ENCODE results near the gene FAM174A.

FAM174A gene

GRCh38 chr5:100584069-100584468, 48.9 kb downstream of the FAM174A start:
- 0 out of 2 replicates have a peak, but pooled peaks cover 5% of the 10 kb centered on the region for H3K36me3 ChIP-seq (ENCODE audit: low read depth)
- H3K27me3 ChIP-seq (ENCODE audit: insufficient read depth, poor library complexity, severe bottlenecking): no peaks in the 10 kb centered on the region
- no peaks in the 10 kb centered on the region for H3K9me3 ChIP-seq (ENCODE audit: severe bottlenecking)
- no peak for DNase-seq (ENCODE audit: low spot score)
- no peaks in the 10 kb centered on the region for H3K4me1 ChIP-seq (ENCODE audit: insufficient read depth, poor library complexity, severe bottlenecking)
- no peak overlapping the region for H3K27ac ChIP-seq (ENCODE audit: poor library complexity, severe bottlenecking)
- H3K4me3 ChIP-seq (ENCODE audit: severe bottlenecking): no peak overlapping the region
- TF ChIP-seq CTCF (IDR thresholded peaks at IDR 0.05; ENCODE audit: poor library complexity, severe bottlenecking): no peak
- ATAC-seq (ENCODE audit: low read depth): no peak

GRCh38 chr5:100584889-100585288, 49.7 kb downstream of the FAM174A start:
- Histone ChIP-seq H3K27ac (ENCODE audit: poor library complexity, severe bottlenecking) (no peak overlapping the region), H3K4me3 (ENCODE audit: severe bottlenecking) (no peak overlapping the region), H3K27me3 (ENCODE audit: insufficient read depth, poor library complexity, severe bottlenecking) (no peaks in the 10 kb centered on the region), H3K9me3 (ENCODE audit: severe bottlenecking) (no peaks in the 10 kb centered on the region), H3K4me1 (ENCODE audit: insufficient read depth, poor library complexity, severe bottlenecking) (no peaks in the 10 kb centered on the region), H3K36me3 (ENCODE audit: low read depth) (0 out of 2 replicates have a peak, but pooled peaks cover 5% of the 10 kb centered on the region)
- ATAC-seq (ENCODE audit: low read depth): no peak
- DNase-seq (ENCODE audit: low spot score): no peak
- TF ChIP-seq CTCF (IDR thresholded peaks at IDR 0.05; ENCODE audit: poor library complexity, severe bottlenecking): no peak

GRCh38 chr5:100590867-100591266, 55.7 kb downstream of the FAM174A start:
- DNase-seq (ENCODE audit: low spot score): no peak
- Histone ChIP-seq H3K36me3 (ENCODE audit: low read depth) (0 out of 2 replicates have a peak, but pooled peaks cover 5% of the 10 kb centered on the region), H3K4me3 (ENCODE audit: severe bottlenecking) (no peak overlapping the region), H3K27me3 (ENCODE audit: insufficient read depth, poor library complexity, severe bottlenecking) (no peaks in the 10 kb centered on the region), H3K9me3 (ENCODE audit: severe bottlenecking) (no peaks in the 10 kb centered on the region), H3K27ac (ENCODE audit: poor library complexity, severe bottlenecking) (no peak overlapping the region), H3K4me1 (ENCODE audit: insufficient read depth, poor library complexity, severe bottlenecking) (no peaks in the 10 kb centered on the region)
- no peak for ATAC-seq (ENCODE audit: low read depth)
- TF ChIP-seq CTCF (IDR thresholded peaks at IDR 0.05; ENCODE audit: poor library complexity, severe bottlenecking): no peak

GRCh38 chr5:100595152-100595811, 60.1 kb downstream of the FAM174A start:
- H3K27ac ChIP-seq (ENCODE audit: poor library complexity, severe bottlenecking): no peak overlapping the region
- H3K4me1 ChIP-seq (ENCODE audit: insufficient read depth, poor library complexity, severe bottlenecking): no peaks in the 10 kb centered on the region
- TF ChIP-seq CTCF (IDR thresholded peaks at IDR 0.05; ENCODE audit: poor library complexity, severe bottlenecking): no peak
- no peak overlapping the region for H3K4me3 ChIP-seq (ENCODE audit: severe bottlenecking)
- H3K9me3 ChIP-seq (ENCODE audit: severe bottlenecking): no peaks in the 10 kb centered on the region
- no peak for DNase-seq (ENCODE audit: low spot score)
- no peaks in the 10 kb centered on the region for H3K36me3 ChIP-seq (ENCODE audit: low read depth)
- ATAC-seq (ENCODE audit: low read depth): peak; percentile 92
- no peaks in the 10 kb centered on the region for H3K27me3 ChIP-seq (ENCODE audit: insufficient read depth, poor library complexity, severe bottlenecking)

GRCh38 chr5:100595812-100596173, 60.6 kb downstream of the FAM174A start:
- Histone ChIP-seq H3K4me3 (ENCODE audit: severe bottlenecking) (no peak overlapping the region), H3K27me3 (ENCODE audit: insufficient read depth, poor library complexity, severe bottlenecking) (no peaks in the 10 kb centered on the region), H3K4me1 (ENCODE audit: insufficient read depth, poor library complexity, severe bottlenecking) (no peaks in the 10 kb centered on the region), H3K9me3 (ENCODE audit: severe bottlenecking) (no peaks in the 10 kb centered on the region), H3K36me3 (ENCODE audit: low read depth) (no peaks in the 10 kb centered on the region), H3K27ac (ENCODE audit: poor library complexity, severe bottlenecking) (no peak overlapping the region)
- DNase-seq (ENCODE audit: low spot score) (no peak), ATAC-seq (ENCODE audit: low read depth) (no peak)
- TF ChIP-seq CTCF (IDR thresholded peaks at IDR 0.05; ENCODE audit: poor library complexity, severe bottlenecking): no peak
